H1 (cell line): ENCODE results near the gene MROH8. TPM values are rescaled to one million over a fixed set of nuclear protein-coding genes. Genes with fewer than 3 reads are reported as not detected.

Experiments used
- FOSL1 ChIP-seq: IDR thresholded peaks from 2 replicates; pipeline ENCODE4 v1.6.1; 2011; ENCODE audit warnings: mild to moderate bottlenecking, low read depth, low read length, moderate library complexity; ENCODE audit not compliant: insufficient read depth
- HDAC2 ChIP-seq, 2 experiments: fragments of 300-600 bp in 1 of 2; sonication (generic) in 1 of 2; IDR thresholded peaks; 2 replicates each; pipeline ENCODE4 v1.6.1; 2011 to 2012; ENCODE audit warnings: low read depth in 2 of 2, low read length in 2 of 2, mild to moderate bottlenecking in 2 of 2, moderate library complexity in 2 of 2, borderline replicate concordance in 1 of 2, inconsistent platforms in 1 of 2
- polyA plus RNA-seq, 7 experiments: library from polyadenylated mRNA; depleted of rRNA in 3 of 7; stranded (reverse) in 5 of 7; unstranded in 2 of 7; fragments of >200 nt in 5 of 7; fragments of 200-250 nt in 2 of 7; gene quantifications; 1 replicate in 5 of 7; 2 replicates in 1 of 7; 4 replicates in 1 of 7; pipeline versions ENCODE4 v1.2.1 to v1.2.3, GENCODE V29; 2011 to 2013; ENCODE audit warnings: missing spikeins in 2 of 7, mixed read lengths in 2 of 7
- total RNA-seq: library from RNA; stranded (reverse); fragmentation: NEBNext Ultra II Directional; extraction: Animal tissue kit (Norgen Biotek cat#: 25700); gene quantifications from 2 replicates; pipeline ENCODE4 v1.2.1, GENCODE V29; 2021
- TF ChIP-seq, protein P1 (sequence below): fragments of 300-600 bp; sonication (generic); IDR thresholded peaks from 2 replicates; pipeline ENCODE4 v1.7.1; 2012; ENCODE audit warnings: low read length, moderate library complexity, mild to moderate bottlenecking, inconsistent platforms; ENCODE audit not compliant: insufficient replicate concordance

MROH8 gene
- total and polyA plus RNA-seq, 2 of the 8 experiments (the other 6 are each of a cell fraction or from before 2014, with no cell fraction given) = 0.50 to 0.86 TPM

DNA sequence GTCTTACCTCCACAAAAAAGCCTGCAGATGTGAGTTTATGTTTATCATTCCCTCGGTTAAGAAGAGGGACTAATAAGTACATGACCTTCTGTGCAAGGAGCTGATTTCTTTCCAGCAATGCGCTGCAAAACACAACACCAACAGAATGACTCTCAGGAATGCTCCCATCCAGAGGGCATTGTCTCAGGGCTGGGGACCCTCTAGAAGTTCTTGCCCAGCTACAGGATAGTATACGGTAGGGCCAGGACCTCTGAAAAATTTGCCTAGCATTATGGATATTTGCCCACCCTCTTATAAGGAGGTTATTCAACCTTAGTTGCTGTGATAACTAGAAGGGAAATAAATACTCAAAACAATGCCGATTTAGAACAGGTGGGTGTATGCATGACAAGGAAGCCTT is 58.9 kb downstream of the MROH8 start (continued):
- TF ChIP-seq, protein P1, sequence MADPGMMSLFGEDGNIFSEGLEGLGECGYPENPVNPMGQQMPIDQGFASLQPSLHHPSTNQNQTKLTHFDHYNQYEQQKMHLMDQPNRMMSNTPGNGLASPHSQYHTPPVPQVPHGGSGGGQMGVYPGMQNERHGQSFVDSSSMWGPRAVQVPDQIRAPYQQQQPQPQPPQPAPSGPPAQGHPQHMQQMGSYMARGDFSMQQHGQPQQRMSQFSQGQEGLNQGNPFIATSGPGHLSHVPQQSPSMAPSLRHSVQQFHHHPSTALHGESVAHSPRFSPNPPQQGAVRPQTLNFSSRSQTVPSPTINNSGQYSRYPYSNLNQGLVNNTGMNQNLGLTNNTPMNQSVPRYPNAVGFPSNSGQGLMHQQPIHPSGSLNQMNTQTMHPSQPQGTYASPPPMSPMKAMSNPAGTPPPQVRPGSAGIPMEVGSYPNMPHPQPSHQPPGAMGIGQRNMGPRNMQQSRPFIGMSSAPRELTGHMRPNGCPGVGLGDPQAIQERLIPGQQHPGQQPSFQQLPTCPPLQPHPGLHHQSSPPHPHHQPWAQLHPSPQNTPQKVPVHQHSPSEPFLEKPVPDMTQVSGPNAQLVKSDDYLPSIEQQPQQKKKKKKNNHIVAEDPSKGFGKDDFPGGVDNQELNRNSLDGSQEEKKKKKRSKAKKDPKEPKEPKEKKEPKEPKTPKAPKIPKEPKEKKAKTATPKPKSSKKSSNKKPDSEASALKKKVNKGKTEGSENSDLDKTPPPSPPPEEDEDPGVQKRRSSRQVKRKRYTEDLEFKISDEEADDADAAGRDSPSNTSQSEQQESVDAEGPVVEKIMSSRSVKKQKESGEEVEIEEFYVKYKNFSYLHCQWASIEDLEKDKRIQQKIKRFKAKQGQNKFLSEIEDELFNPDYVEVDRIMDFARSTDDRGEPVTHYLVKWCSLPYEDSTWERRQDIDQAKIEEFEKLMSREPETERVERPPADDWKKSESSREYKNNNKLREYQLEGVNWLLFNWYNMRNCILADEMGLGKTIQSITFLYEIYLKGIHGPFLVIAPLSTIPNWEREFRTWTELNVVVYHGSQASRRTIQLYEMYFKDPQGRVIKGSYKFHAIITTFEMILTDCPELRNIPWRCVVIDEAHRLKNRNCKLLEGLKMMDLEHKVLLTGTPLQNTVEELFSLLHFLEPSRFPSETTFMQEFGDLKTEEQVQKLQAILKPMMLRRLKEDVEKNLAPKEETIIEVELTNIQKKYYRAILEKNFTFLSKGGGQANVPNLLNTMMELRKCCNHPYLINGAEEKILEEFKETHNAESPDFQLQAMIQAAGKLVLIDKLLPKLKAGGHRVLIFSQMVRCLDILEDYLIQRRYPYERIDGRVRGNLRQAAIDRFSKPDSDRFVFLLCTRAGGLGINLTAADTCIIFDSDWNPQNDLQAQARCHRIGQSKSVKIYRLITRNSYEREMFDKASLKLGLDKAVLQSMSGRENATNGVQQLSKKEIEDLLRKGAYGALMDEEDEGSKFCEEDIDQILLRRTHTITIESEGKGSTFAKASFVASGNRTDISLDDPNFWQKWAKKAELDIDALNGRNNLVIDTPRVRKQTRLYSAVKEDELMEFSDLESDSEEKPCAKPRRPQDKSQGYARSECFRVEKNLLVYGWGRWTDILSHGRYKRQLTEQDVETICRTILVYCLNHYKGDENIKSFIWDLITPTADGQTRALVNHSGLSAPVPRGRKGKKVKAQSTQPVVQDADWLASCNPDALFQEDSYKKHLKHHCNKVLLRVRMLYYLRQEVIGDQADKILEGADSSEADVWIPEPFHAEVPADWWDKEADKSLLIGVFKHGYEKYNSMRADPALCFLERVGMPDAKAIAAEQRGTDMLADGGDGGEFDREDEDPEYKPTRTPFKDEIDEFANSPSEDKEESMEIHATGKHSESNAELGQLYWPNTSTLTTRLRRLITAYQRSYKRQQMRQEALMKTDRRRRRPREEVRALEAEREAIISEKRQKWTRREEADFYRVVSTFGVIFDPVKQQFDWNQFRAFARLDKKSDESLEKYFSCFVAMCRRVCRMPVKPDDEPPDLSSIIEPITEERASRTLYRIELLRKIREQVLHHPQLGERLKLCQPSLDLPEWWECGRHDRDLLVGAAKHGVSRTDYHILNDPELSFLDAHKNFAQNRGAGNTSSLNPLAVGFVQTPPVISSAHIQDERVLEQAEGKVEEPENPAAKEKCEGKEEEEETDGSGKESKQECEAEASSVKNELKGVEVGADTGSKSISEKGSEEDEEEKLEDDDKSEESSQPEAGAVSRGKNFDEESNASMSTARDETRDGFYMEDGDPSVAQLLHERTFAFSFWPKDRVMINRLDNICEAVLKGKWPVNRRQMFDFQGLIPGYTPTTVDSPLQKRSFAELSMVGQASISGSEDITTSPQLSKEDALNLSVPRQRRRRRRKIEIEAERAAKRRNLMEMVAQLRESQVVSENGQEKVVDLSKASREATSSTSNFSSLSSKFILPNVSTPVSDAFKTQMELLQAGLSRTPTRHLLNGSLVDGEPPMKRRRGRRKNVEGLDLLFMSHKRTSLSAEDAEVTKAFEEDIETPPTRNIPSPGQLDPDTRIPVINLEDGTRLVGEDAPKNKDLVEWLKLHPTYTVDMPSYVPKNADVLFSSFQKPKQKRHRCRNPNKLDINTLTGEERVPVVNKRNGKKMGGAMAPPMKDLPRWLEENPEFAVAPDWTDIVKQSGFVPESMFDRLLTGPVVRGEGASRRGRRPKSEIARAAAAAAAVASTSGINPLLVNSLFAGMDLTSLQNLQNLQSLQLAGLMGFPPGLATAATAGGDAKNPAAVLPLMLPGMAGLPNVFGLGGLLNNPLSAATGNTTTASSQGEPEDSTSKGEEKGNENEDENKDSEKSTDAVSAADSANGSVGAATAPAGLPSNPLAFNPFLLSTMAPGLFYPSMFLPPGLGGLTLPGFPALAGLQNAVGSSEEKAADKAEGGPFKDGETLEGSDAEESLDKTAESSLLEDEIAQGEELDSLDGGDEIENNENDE = peak; percentile 82
- TF ChIP-seq FOSL1 (no peak), HDAC2 (IDR thresholded peaks at IDR 0.05; ENCODE audit: borderline replicate concordance in 1 of 2, low read depth in 2 of 2, low read length in 2 of 2) (no peak)
